Mammary epithelial cell (primary cell): ENCODE data around the gene KIRREL2.

Source experiments
- CTCF ChIP-seq, 2 donors: IDR thresholded peaks in 1 of 2; conservative IDR thresholded peaks in 1 of 2; 2 replicates each; pipeline ENCODE4 v1.5.1; 2011 to 2012; ENCODE audit warnings: inconsistent platforms in 2 of 2, low read length in 2 of 2, mild to moderate bottlenecking in 2 of 2, control low read depth in 1 of 2, low read depth in 1 of 2; ENCODE audit not compliant: insufficient read depth in 1 of 2; ENCODE audit errors: extremely low read depth in 1 of 2
- EZH2 ChIP-seq: IDR thresholded peaks from 2 replicates; pipeline ENCODE4 v1.6.1; 2012; ENCODE audit warnings: low read length, inconsistent platforms, borderline replicate concordance

- TF ChIP-seq CTCF (conservative IDR thresholded peaks at IDR 0.05 in 1 of 2, IDR thresholded peaks at IDR 0.05 in 1 of 2; ENCODE audit: extremely low read depth in 1 of 2, insufficient read depth in 1 of 2, low read depth in 1 of 2, low read length in 2 of 2) (no peak), EZH2 (no peak)
Observed at GRCh38 chr19:35908010-35908441, 51.3 kb downstream of the KIRREL2 start, which contains the start of gene TYROBP.
